ENCODE data around the gene CKM.
"Not testable (repeated sequence)": the region's sequence is repeated elsewhere in the genome, so short reads cannot be mapped to it uniquely, and the experiment has no call there.

Gene CKM

DNA sequence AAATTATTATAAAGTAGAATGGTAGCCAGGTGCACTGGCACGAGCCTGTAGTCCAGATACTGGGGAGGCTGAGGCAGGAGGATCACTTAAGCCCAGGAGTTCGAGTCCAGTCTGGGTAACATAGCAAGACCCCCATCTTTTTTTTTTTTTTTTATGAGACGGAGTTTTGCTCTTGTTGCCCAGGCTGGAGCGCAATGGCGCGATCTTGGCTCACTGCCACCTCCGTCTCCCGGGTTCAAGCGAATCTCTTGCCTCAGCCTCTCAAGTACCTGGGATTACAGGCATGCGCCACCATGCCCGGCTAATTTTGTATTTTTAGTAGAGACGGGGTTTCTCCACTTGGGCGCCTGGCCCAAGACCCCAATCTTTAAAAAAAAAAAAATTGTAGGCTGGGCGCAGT is 10.4 kb downstream of the CKM start:
- not testable (repeated sequence) for H3K27ac Mint-ChIP-seq, H3K36me3 Mint-ChIP-seq, ATAC-seq

DNA sequence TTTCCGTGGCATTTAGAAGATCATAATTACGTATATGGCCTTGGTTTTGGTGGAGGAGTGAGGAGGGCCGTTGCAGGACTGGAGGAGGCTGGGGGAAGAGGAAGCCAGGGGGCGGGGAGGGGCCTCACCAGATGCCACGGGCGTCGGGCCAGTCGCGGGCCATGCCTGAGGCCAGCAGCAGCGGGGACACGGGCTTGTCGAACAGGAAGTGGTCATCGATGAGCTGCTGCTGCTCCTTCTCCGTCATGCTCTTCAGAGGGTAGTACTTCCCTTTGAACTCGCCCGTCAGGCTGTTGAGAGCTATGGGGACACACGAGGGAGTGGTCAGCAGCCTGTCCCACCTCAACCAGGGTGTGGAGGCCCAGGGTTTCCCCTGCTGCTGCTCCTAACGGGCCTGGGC is 11.1 kb downstream of the CKM start:
- Mint-ChIP-seq H3K27me3 (peaks cover 52% of the 10 kb centered on the region), H3K4me1 (no peaks in the 10 kb centered on the region), H3K36me3 (no peaks in the 10 kb centered on the region), H3K4me3 (no peak overlapping the region), H3K27ac (no peak overlapping the region), H3K9me3 (peaks cover 2% of the 10 kb centered on the region)
- ATAC-seq, result no peak

More for the DNA sequence above, 10.4 kb downstream of the CKM start:
- not testable (repeated sequence) for H3K4me3 Mint-ChIP-seq, H3K4me1 Mint-ChIP-seq, H3K9me3 Mint-ChIP-seq
- peaks cover 59% of the 10 kb centered on the region for H3K27me3 Mint-ChIP-seq

DNA sequence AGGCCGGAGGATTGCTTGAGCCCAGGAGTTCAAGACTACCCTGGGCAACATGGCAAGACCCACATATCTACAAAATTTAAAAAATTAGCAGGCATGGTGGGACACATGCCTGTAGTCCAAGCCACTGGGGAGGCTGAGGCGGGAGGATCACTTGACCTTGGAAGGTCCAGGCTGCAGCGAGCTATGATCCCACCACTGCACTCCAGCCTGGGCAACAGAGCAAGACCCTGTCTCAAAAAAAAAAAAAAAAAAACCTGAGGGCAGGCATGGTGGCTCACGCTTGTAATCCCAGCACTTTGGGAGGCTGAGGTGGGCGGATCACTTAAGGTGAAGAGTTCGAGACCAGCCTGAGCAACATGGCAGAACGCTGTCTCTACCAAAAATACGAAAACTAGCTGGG is 13.4 kb downstream of the CKM start:
- H3K4me1 Mint-ChIP-seq, H3K4me3 Mint-ChIP-seq, ATAC-seq, H3K36me3 Mint-ChIP-seq, H3K27ac Mint-ChIP-seq, H3K9me3 Mint-ChIP-seq: not testable (repeated sequence)
- H3K27me3 Mint-ChIP-seq, result peaks cover 29% of the 10 kb centered on the region

DNA sequence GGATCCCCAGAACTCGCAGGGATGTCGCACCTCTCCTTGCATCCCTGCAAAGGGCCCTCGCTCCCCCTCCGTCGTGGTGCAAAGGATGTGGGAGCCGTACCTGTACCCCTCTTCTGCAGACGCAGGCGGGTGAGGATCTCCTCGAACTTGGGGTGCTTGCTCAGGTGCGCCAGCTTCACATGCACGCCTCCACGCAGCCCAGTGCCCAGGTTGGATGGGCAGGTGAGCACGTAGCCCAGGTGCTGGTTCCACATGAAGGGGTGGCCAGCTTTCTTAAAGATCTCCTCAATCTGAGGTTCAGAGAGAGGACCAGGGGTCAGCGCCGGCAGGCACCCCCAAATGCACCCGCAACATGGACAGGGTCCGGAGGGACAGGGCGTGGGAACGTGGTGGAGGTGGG is 15.3 kb downstream of the CKM start:
- H3K27me3 Mint-ChIP-seq, result peaks cover 14% of the 10 kb centered on the region
- H3K9me3 Mint-ChIP-seq, result peaks cover 6% of the 10 kb centered on the region
- H3K4me1 Mint-ChIP-seq, result peaks cover 8% of the 10 kb centered on the region
- H3K36me3 Mint-ChIP-seq, result peaks cover 6% of the 10 kb centered on the region
- no peak overlapping the region for H3K4me3 Mint-ChIP-seq
- no peak overlapping the region for H3K27ac Mint-ChIP-seq
- ATAC-seq, result no peak

DNA sequence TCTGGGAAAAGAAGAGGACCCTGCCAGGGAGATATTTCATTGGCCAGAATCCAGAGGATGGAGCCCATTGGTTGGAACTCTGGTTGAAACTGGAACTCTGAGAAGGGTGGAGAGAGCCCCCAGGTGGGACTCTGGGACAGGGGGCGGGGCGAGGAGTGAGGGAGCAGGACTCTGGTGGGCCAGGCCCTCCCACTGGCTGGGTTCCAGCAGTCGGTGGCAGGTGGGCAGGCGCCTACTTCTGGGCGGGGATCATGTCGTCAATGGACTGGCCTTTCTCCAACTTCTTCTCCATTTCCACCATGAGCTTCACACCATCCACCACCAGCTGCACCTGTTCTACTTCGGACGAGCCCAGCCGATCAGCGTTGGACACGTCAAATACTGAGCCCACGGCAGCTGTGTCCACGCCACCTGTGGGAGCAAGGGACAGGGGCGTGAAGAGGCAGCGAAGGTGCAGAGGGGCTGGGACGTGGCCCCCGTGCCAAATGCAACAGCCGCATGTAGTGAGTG is 16.1 kb downstream of the CKM start:
- no peak overlapping the region for H3K4me3 Mint-ChIP-seq
- ATAC-seq, result no peak
- no peak overlapping the region for H3K27ac Mint-ChIP-seq

DNA sequence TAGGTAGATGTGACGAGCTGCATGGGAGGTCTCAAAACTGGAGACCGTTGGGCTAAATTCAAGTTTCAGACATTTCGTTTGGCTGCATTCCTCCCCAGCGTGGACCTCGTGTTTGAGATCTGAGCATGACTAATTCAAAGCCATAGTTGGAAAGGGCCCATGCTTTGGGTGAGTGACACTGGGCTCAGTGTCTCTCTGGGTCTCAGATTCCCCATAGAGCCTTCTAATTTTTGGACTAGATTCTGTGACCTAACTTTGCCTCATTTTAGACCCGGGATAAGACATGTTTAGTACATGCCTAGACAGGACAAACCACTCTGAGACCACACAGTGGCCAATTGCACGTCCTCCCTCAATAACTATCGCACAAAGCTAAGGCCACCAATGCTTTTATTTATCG is 16.6 kb downstream of the CKM start:
- peaks cover 6% of the 10 kb centered on the region for H3K9me3 Mint-ChIP-seq
- no peak overlapping the region for H3K27ac Mint-ChIP-seq

More for the DNA sequence above, 16.1 kb downstream of the CKM start:
- Mint-ChIP-seq H3K9me3 (peaks cover 6% of the 10 kb centered on the region), H3K4me1 (peaks cover 8% of the 10 kb centered on the region), H3K27me3 (peaks cover 6% of the 10 kb centered on the region), H3K36me3 (peaks cover 13% of the 10 kb centered on the region)

DNA sequence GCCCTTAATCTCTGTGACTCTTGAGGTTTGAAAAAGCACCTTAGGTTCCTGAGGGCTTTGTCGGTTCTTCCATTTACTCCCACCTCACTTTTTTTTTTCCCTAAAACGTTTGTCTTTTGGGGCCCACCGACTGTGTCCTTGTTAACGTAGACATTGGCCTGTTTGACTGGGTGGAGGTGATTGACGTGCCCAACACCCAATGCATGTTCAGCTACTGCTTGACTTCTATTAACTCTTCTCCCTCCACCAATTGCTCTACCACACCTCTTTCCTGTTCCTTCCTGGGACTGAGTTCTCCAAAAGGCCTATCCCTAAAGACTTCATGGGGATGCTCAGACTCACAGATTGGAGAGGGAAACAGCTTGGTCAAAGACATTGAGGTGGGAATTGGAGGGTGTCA is 17.3 kb downstream of the CKM start:
- Mint-ChIP-seq H3K36me3 (peaks cover 14% of the 10 kb centered on the region), H3K27me3 (no peaks in the 10 kb centered on the region), H3K27ac (no peak overlapping the region), H3K9me3 (peaks cover 6% of the 10 kb centered on the region), H3K4me3 (no peak overlapping the region), H3K4me1 (peaks cover 8% of the 10 kb centered on the region)
- no peak for ATAC-seq

More for the DNA sequence above, 16.6 kb downstream of the CKM start:
- H3K4me3 Mint-ChIP-seq, result no peak overlapping the region
- ATAC-seq, result no peak
- peaks cover 1% of the 10 kb centered on the region for H3K27me3 Mint-ChIP-seq
- H3K36me3 Mint-ChIP-seq, result peaks cover 13% of the 10 kb centered on the region
- H3K4me1 Mint-ChIP-seq, result peaks cover 8% of the 10 kb centered on the region

DNA sequence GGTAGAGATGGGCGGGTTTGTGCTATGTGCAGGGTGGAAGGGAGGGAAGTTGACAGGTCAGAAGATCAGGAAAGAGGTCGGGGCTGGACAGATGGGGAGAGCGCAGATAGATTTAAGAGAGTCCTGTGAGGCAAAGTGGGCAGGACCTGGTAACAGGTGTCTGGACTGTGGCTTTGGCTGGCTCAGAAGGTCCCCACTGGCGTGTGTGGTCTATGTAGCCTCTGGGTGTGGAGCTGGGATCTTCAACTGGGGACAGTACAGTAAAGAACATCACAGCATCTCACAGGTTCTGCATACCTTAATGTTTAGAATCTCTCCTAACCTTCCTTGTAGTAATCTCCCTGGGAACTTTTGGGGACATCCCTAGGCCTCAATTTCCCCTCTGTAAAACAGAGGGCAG is 17.7 kb downstream of the CKM start:
- Mint-ChIP-seq H3K36me3 (peaks cover 18% of the 10 kb centered on the region), H3K27me3 (no peaks in the 10 kb centered on the region), H3K27ac (no peak overlapping the region), H3K9me3 (peaks cover 6% of the 10 kb centered on the region), H3K4me3 (no peak overlapping the region), H3K4me1 (peaks cover 8% of the 10 kb centered on the region)
- peak; percentile 13 for ATAC-seq

DNA sequence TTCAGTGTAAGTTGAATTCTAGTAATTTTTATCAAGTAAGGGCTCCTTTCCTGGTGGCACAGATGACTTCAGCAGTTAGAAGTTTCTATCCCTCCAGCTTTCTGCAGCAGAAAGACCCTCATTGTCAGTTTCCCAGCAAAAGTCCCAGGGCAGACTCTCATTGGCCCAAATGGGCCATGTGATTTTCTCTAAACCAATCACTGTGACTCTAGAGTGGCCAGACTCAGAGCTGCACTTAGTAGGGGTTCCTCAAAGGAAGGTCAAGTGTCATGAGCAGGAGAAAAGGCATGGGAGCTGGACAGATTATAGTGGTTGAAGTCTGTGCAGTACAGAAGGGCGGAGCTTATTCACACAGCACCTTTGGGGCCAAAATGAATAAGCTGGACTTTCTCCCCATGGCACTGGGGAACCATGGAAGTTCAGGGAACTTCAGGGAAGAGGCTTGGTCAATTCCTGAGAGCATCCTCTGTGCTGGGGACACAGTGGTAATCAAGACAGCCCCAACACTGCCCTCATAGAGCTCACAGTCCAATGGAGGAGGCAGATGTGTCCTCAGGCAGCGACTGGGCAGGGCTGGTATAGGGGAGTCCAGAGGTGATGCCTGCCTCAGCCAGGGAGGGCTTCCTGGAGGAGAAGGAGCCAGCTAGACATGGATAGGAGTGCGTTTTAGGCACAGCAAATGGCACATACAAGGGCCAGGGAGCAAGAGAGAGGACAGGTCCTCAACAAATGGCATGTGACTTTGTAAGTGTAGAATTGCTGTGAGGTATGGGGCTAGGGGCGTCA is 18.3 kb downstream of the CKM start:
- no peak for ATAC-seq
- Mint-ChIP-seq H3K27me3 (no peaks in the 10 kb centered on the region), H3K27ac (no peak overlapping the region), H3K4me3 (no peak overlapping the region), H3K4me1 (peaks cover 8% of the 10 kb centered on the region), H3K36me3 (peaks cover 25% of the 10 kb centered on the region), H3K9me3 (peaks cover 6% of the 10 kb centered on the region)

DNA sequence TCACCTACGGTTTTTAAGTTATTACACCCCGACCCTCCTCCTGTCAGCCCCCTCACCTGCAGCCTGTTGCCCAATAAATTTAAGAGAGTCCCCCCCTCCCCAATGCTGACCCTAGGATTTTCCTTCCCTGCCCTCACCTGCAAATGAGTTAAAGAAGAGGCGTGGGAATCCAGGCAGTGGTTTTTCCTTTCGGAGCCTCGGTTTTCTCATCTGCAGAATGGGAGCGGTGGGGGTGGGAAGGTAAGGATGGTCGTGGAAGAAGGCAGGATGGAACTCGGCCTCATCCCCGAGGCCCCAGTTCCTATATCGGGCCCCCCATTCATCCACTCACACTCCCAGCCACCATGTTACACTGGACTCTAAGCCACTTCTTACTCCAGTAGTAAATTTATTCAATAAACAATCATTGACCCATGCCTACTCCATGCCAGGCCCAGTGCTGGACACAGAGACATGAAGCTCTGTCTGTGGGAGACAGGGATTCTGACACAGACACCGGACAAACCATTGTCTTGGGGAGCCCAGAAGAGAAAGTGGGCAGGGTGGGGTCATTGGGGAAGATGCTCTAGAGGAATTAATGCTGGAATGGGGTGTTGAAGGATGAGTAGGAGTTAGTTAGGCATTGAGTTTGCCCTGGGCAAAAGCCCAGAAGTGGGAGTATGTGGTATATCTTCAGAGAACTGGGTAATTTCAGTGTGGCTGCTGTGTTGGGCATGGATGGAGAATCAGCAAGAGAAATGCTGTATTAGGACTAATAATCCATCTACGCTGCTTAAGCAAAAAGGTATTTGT is 19.2 kb downstream of the CKM start:
- no peak overlapping the region for H3K27ac Mint-ChIP-seq
- peaks cover 33% of the 10 kb centered on the region for H3K36me3 Mint-ChIP-seq
- ATAC-seq, result no peak

DNA sequence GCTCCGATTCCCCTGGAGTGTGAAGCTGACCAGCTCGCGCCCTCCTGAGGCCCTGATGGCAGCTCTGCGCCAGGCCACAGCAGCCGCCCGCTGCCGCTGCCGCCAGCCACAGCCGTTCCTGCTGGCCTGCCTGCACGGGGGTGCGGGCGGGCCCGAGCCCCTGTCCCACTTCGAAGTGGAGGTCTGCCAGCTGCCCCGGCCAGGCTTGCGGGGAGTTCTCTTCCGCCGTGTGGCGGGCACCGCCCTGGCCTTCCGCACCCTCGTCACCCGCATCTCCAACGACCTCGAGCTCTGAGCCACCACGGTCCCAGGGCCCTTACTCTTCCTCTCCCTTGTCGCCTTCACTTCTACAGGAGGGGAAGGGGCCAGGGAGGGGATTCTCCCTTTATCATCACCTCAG is 20.3 kb downstream of the CKM start:
- Mint-ChIP-seq H3K9me3 (peaks cover 4% of the 10 kb centered on the region), H3K27ac (no peak overlapping the region), H3K4me3 (no peak overlapping the region), H3K4me1 (peaks cover 8% of the 10 kb centered on the region), H3K36me3 (peaks cover 41% of the 10 kb centered on the region), H3K27me3 (no peaks in the 10 kb centered on the region)
- no peak for ATAC-seq

More for the DNA sequence above, 19.2 kb downstream of the CKM start:
- Mint-ChIP-seq H3K27me3 (no peaks in the 10 kb centered on the region), H3K9me3 (peaks cover 6% of the 10 kb centered on the region), H3K4me1 (peaks cover 8% of the 10 kb centered on the region), H3K4me3 (no peak overlapping the region)

DNA sequence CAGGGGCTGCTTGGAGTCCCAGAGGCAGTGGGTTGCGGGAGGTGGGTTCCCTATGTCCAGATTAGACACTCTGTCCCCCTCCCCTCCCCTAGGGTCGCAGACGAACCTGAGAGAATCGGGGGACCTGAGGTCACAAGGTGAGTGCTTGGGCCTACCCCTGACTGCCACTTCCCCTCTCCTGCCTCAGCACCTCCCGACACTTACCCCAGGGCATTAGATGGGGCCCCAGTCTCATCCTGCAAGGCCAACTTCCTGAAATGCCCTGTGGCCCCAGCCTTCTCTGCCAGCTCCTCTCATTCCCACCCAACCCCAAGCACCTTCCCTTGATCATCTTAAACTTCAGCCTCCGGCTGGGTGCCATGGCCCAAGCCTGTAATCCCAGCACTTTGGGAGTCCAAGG is 23.0 kb downstream of the CKM start:
- Mint-ChIP-seq H3K27ac (no peak overlapping the region), H3K4me1 (peaks cover 4% of the 10 kb centered on the region), H3K9me3 (peaks cover 4% of the 10 kb centered on the region), H3K36me3 (peaks cover 65% of the 10 kb centered on the region), H3K4me3 (no peak overlapping the region), H3K27me3 (no peaks in the 10 kb centered on the region)
- ATAC-seq, result no peak

DNA sequence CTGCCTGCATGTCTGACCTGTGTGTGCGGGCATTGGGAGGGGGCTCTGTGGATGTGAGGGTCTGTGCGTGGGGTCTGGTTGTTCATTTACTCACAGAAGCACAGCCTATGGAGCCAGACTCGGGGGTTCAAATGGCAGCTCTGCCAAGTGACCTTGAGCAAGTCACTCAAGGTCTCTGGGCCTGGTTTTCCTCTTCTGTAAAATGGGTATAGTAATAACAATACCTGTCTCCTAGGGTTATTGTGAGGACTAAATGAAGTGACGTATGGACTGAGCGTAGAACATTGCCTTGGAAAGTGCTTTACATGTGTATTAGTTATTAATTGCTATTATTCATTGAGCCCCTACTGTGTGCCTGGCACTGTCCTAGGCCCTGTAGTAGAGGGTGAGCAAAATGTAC is 24.4 kb downstream of the CKM start:
- H3K4me3 Mint-ChIP-seq, result no peak overlapping the region
- H3K36me3 Mint-ChIP-seq, result peaks cover 79% of the 10 kb centered on the region
- no peak for ATAC-seq
- no peak overlapping the region for H3K27ac Mint-ChIP-seq
- no peaks in the 10 kb centered on the region for H3K27me3 Mint-ChIP-seq
- no peaks in the 10 kb centered on the region for H3K4me1 Mint-ChIP-seq
- no peaks in the 10 kb centered on the region for H3K9me3 Mint-ChIP-seq

DNA sequence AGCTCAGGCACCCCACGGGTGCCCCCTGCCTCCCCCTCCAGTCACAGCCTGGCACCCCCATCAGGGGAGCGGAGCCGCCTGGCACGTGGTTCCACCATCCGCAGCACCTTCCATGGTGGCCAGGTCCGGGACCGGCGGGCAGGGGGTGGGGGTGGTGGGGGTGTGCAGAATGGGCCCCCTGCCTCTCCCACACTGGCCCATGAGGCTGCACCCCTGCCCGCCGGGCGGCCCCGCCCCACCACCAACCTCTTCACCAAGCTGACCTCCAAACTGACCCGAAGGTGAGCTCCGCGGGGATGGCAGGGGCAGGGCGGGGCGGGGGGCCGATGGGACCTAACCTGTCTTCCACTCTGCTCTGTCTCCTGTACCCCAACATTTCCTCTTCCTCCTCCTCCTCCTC is 25.0 kb downstream of the CKM start:
- Mint-ChIP-seq H3K4me1 (no peaks in the 10 kb centered on the region), H3K27me3 (no peaks in the 10 kb centered on the region), H3K9me3 (peaks cover under 1% of the 10 kb centered on the region), H3K27ac (no peak overlapping the region), H3K36me3 (peaks cover 82% of the 10 kb centered on the region), H3K4me3 (no peak overlapping the region)
- peak; percentile 63 for ATAC-seq

DNA sequence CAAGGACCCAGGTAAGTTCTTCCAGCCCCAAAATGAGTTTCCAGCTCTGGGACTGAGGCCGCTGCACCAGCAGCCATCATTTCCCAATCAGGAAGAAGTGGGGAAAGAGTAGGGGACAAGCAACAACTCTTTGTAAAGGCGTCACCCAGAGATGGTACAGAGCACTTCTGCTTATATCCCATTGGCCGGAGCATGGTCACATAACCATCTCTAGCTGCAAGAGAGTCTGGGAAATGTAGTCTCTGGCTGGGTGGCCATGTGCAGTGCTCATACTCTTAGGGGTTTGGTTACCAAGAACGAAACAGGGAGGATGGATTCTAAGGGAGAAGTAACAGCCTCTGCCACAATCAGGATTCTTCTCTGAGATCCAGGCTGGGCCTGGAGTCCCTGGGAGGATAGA is 26.3 kb downstream of the CKM start:
- Mint-ChIP-seq H3K36me3 (peaks cover 84% of the 10 kb centered on the region), H3K4me3 (no peak overlapping the region), H3K9me3 (peaks cover 2% of the 10 kb centered on the region), H3K4me1 (no peaks in the 10 kb centered on the region), H3K27me3 (no peaks in the 10 kb centered on the region), H3K27ac (no peak overlapping the region)
- no peak for ATAC-seq

DNA sequence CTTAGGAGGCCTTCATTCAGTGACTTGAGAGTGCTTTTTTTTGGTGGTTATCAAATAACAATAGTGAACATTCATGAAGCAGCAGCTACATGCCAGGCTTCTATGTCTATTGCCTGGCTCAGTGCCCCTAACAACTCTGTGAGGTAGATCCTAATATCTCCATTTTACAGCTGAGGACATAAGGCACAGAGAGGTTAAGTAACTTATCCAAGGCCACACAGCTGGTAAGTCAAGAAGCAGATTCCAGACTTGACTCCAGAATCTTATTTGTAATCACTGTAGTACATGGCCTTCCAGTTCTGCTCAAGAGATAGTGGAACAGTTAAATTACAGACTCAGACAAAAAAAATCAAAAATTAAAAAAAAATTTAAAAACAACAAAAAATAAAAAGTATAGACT is 26.8 kb downstream of the CKM start:
- H3K4me1 Mint-ChIP-seq, result no peaks in the 10 kb centered on the region

More for the DNA sequence above, 26.8 kb downstream of the CKM start:
- no peak overlapping the region for H3K27ac Mint-ChIP-seq
- peaks cover 89% of the 10 kb centered on the region for H3K36me3 Mint-ChIP-seq
- H3K4me3 Mint-ChIP-seq, result no peak overlapping the region
- H3K9me3 Mint-ChIP-seq, result peaks cover 2% of the 10 kb centered on the region
- no peaks in the 10 kb centered on the region for H3K27me3 Mint-ChIP-seq
- ATAC-seq, result no peak

Measured in stimulated activated memory B cell treated with anti-CD40 and anti-IgM and Interleukin-4, amounts not matched to agents 10 μg/mL and 1 μg/mL and 100 μg/mL, for 72 hours (primary cell).